Measurements from ENCODE around the gene METRNL. TPM values are rescaled to one million over a fixed set of nuclear protein-coding genes. Genes with fewer than 3 reads are reported as not detected.

Gene METRNL
- total and polyA plus RNA-seq, 4 donors = 0.67 to 9.0 (median 8.6) TPM

- TF ChIP-seq REST (IDR thresholded peaks at IDR 0.05) = no peak
- TF ChIP-seq HNF4A (conservative IDR thresholded peaks at IDR 0.05) = no peak
- no peak for TF ChIP-seq NR2F2 (IDR thresholded peaks at IDR 0.05)
Measured at GRCh38 chr17:83036193-83036592, 43.2 kb upstream of the METRNL start (continued).

GRCh38 chr17:83036666-83037065, 42.7 kb upstream of the METRNL start:
- DNase-seq (ENCODE audit: low spot score) = no peak
- Histone ChIP-seq H3K4me3 (ENCODE audit: low read depth in 1 of 3, low read length in 3 of 3) (no peak overlapping the region), H3K9me3 (ENCODE audit: control insufficient read depth in 4 of 4, low read length in 3 of 4) (peaks cover 0 to 7% (median 4%) of the 10 kb centered on the region in 4 donors), H3K36me3 (ENCODE audit: control insufficient read depth in 4 of 4, insufficient read depth in 3 of 4, low read depth in 1 of 4, low read length in 3 of 4) (peaks cover 0 to 10% (median 6%) of the 10 kb centered on the region in 4 donors), H3K27ac (ENCODE audit: low read depth in 1 of 2, low read length in 2 of 2) (no peak overlapping the region), H3K27me3 (ENCODE audit: control insufficient read depth in 4 of 4, insufficient read depth in 4 of 4, low read length in 3 of 4) (no peaks in the 10 kb centered on the region), H3K9ac (ENCODE audit: low read depth in 1 of 2, low read length in 2 of 2) (no peak overlapping the region), H3K4me1 (ENCODE audit: control insufficient read depth in 4 of 4, insufficient read depth in 4 of 4, low read length in 3 of 4) (no peaks in the 10 kb centered on the region)
- TF ChIP-seq REST (IDR thresholded peaks at IDR 0.05) = no peak
- no peak for TF ChIP-seq TAF1 (conservative IDR thresholded peaks at IDR 0.05)
- no peak for TF ChIP-seq GABPA (IDR thresholded peaks at IDR 0.05 in 1 of 2, conservative IDR thresholded peaks at IDR 0.05 in 1 of 2)
- no peak for TF ChIP-seq HNF4A (conservative IDR thresholded peaks at IDR 0.05)
- TF ChIP-seq ZBTB33 (IDR thresholded peaks at IDR 0.05) = no peak
- no peak for TF ChIP-seq YY1 (IDR thresholded peaks at IDR 0.05)
- TF ChIP-seq FOXA2 (IDR thresholded peaks at IDR 0.05) = no peak
- 93% methylated on average over 7 of the region's 7 CpGs for WGBS

- Histone ChIP-seq H3K27ac (ENCODE audit: low read depth in 1 of 2, low read length in 2 of 2) (no peak overlapping the region), H3K9me3 (ENCODE audit: control insufficient read depth in 4 of 4, low read length in 3 of 4) (peaks cover 3 to 7% (median 4%) of the 10 kb centered on the region in 4 donors), H3K27me3 (ENCODE audit: control insufficient read depth in 4 of 4, insufficient read depth in 4 of 4, low read length in 3 of 4) (no peaks in the 10 kb centered on the region), H3K36me3 (ENCODE audit: control insufficient read depth in 4 of 4, insufficient read depth in 3 of 4, low read depth in 1 of 4, low read length in 3 of 4) (peaks cover 0 to 12% (median 6%) of the 10 kb centered on the region in 4 donors), H3K4me3 (ENCODE audit: low read depth in 1 of 3, low read length in 3 of 3) (no peak overlapping the region), H3K4me1 (ENCODE audit: control insufficient read depth in 4 of 4, insufficient read depth in 4 of 4, low read length in 3 of 4) (no peaks in the 10 kb centered on the region), H3K9ac (ENCODE audit: low read depth in 1 of 2, low read length in 2 of 2) (no peak overlapping the region)
- WGBS = 95% methylated on average over 30 of the region's 30 CpGs
- no peak for DNase-seq (ENCODE audit: low spot score)
- TF ChIP-seq FOXA1 (IDR thresholded peaks at IDR 0.05) (no peak), NR2F2 (IDR thresholded peaks at IDR 0.05) (no peak), MAX (IDR thresholded peaks at IDR 0.05) (no peak), RAD21 (IDR thresholded peaks at IDR 0.05) (no peak), FOXA2 (IDR thresholded peaks at IDR 0.05) (no peak), RXRA (IDR thresholded peaks at IDR 0.05) (no peak), SP1 (IDR thresholded peaks at IDR 0.05) (no peak), HNF4G (IDR thresholded peaks at IDR 0.05) (no peak), ZBTB33 (IDR thresholded peaks at IDR 0.05) (no peak), TAF1 (conservative IDR thresholded peaks at IDR 0.05) (no peak), CTCF (IDR thresholded peaks at IDR 0.05; ENCODE audit: low read depth, low read length, missing input control) (no peak), HNF4A (conservative IDR thresholded peaks at IDR 0.05) (no peak), GABPA (IDR thresholded peaks at IDR 0.05 in 1 of 2, conservative IDR thresholded peaks at IDR 0.05 in 1 of 2) (no peak)
Measured at GRCh38 chr17:83037084-83037873, 42.1 kb upstream of the METRNL start.
